H1 (cell line): ENCODE measurements around the gene PHTF1. TPM values are rescaled to one million over a fixed set of nuclear protein-coding genes. Genes with fewer than 3 reads are reported as not detected.
A peak's percentile ranks its signal among the peaks of the same experiment; 100 is the strongest.

Experiments used
- CTCF ChIA-PET: fragments of 300-600 bp; sonication (Branson Sonifier 250); formaldehyde crosslinking; loops from one replicate; lab custom pipeline; 2021; ENCODE audit not compliant: partially characterized antibody; lab: Charles Lee
- POLR2A ChIA-PET: fragments of 300-600 bp; sonication (Branson Sonifier 250); formaldehyde crosslinking; loops from one replicate; lab custom pipeline; 2021; ENCODE audit warnings: inconsistent platforms; ENCODE audit not compliant: partially characterized antibody; lab: Charles Lee
- DNase-seq, 2 experiments: peaks; one replicate each; pipeline versions ENCODE4 v3.0.0 to v3.0.0-alpha.2; 2010 to 2022; ENCODE audit warnings: low spot score in 2 of 2, low read depth in 1 of 2, mixed read lengths in 1 of 2
- FAIRE-seq: peaks from 2 replicates; lab custom pipeline; 2011; peaks lifted over from hg19 to GRCh38; lab: Jason Lieb, UNC
- H2AFZ ChIP-seq: 2 replicates; pipeline ENCODE4 v1.8.1; 2012; ENCODE audit warnings: low read length, inconsistent platforms
- H2AK5ac ChIP-seq: 2 replicates; pipeline ENCODE4 v1.6.1; 2013; ENCODE audit warnings: low read depth, low read length
- H2BK120ac ChIP-seq: replicated peaks from 2 replicates; pipeline ENCODE3; 2013; ENCODE audit warnings: low read depth, low read length, inconsistent platforms
- H2BK12ac ChIP-seq: 2 replicates; pipeline ENCODE4 v1.6.1; 2013; ENCODE audit warnings: low read depth, low read length
- H2BK15ac ChIP-seq: 2 replicates; pipeline ENCODE4 v1.6.1; 2013; ENCODE audit warnings: low read length
- H2BK20ac ChIP-seq: 2 replicates; pipeline ENCODE4 v1.6.1; 2013; ENCODE audit warnings: low read length
- H2BK5ac ChIP-seq: 2 replicates; pipeline ENCODE4 v1.6.1; 2013; ENCODE audit warnings: low read depth, low read length
- H3K14ac ChIP-seq: 2 replicates; pipeline ENCODE4 v1.6.1; 2013; ENCODE audit warnings: inconsistent platforms; ENCODE audit not compliant: insufficient read length
- H3K18ac ChIP-seq: 2 replicates; pipeline ENCODE4 v1.6.1; 2013; ENCODE audit warnings: low read length; ENCODE audit errors: extremely low read depth
- H3K23ac ChIP-seq: 2 replicates; pipeline ENCODE4 v1.6.1; 2013; ENCODE audit warnings: inconsistent platforms; ENCODE audit not compliant: insufficient read length
- H3K23me2 ChIP-seq: 2 replicates; pipeline ENCODE4 v1.6.1; 2013; ENCODE audit warnings: low read depth, low read length
- H3K27ac ChIP-seq: 2 replicates; pipeline ENCODE4 v1.6.1; 2011; ENCODE audit warnings: low read depth, low read length, inconsistent platforms
- H3K27me3 ChIP-seq, 4 experiments: replicated peaks in 1 of 4; 1 replicate in 1 of 4; 2 replicates in 3 of 4; pipeline versions ENCODE4 v1.6.1 to v1.8.1; 2011 to 2013; ENCODE audit warnings: low read length in 3 of 4, mild to moderate bottlenecking in 3 of 4, inconsistent platforms in 2 of 4, mixed read lengths in 2 of 4, moderate library complexity in 1 of 4; ENCODE audit not compliant: control insufficient read depth in 3 of 4, insufficient read depth in 3 of 4; ENCODE audit errors: extremely low read depth in 1 of 4
- H3K36me3 ChIP-seq, 4 experiments: 2 replicates each; pipeline versions ENCODE4 v1.6.1 to v1.8.1; 2011 to 2013; ENCODE audit warnings: mild to moderate bottlenecking in 4 of 4, low read length in 3 of 4, moderate library complexity in 2 of 4, control low read depth in 1 of 4, inconsistent platforms in 1 of 4; ENCODE audit not compliant: insufficient read depth in 4 of 4, control insufficient read depth in 2 of 4
- H3K4ac ChIP-seq: replicated peaks from 2 replicates; pipeline ENCODE3; 2013; ENCODE audit warnings: low read length, low read depth, mixed read lengths, inconsistent platforms; ENCODE audit not compliant: insufficient read length
- H3K4me1 ChIP-seq, 4 experiments: replicated peaks in 1 of 4; 1 replicate in 1 of 4; 2 replicates in 3 of 4; pipeline versions ENCODE4 v1.6.1 to v1.8.1; 2011 to 2013; ENCODE audit warnings: low read length in 3 of 4, inconsistent platforms in 2 of 4, mixed read lengths in 1 of 4; ENCODE audit not compliant: insufficient read depth in 4 of 4, control insufficient read depth in 3 of 4
- H3K4me2 ChIP-seq, 2 experiments: 2 replicates each; pipeline versions ENCODE4 v1.6.1 to v1.8.1; 2011 to 2013; ENCODE audit warnings: low read depth in 2 of 2, low read length in 2 of 2, control low read depth in 1 of 2, inconsistent platforms in 1 of 2, mild to moderate bottlenecking in 1 of 2; ENCODE audit not compliant: insufficient read depth in 1 of 2
- H3K4me3 ChIP-seq, 4 experiments: fragments of 200-600, 300-600 bp in 1 of 4; sonication (generic), shearing (Covaris generic), sonication (Bioruptor Twin) in 1 of 4; 2 replicates each; pipeline versions ENCODE4 v1.5.1 to v1.8.1; 2011 to 2016; ENCODE audit warnings: low read length in 4 of 4, low read depth in 3 of 4, control low read depth in 2 of 4, inconsistent platforms in 2 of 4, mild to moderate bottlenecking in 2 of 4, mixed read lengths in 1 of 4, moderate library complexity in 1 of 4; ENCODE audit not compliant: insufficient read depth in 2 of 4; ENCODE audit errors: extremely low read depth in 1 of 4
- H3K56ac ChIP-seq: replicated peaks from 2 replicates; pipeline ENCODE3; 2013; ENCODE audit warnings: low read depth, mild to moderate bottlenecking, mixed read lengths, low read length, inconsistent platforms; ENCODE audit not compliant: insufficient read length
- H3K79me1 ChIP-seq: 2 replicates; pipeline ENCODE4 v1.6.1; 2013; ENCODE audit warnings: low read depth, low read length, control low read depth
- H3K79me2 ChIP-seq, 2 experiments: 2 replicates each; pipeline versions ENCODE4 v1.6.1 to v1.8.1; 2012 to 2013; ENCODE audit warnings: low read length in 2 of 2, mild to moderate bottlenecking in 2 of 2, inconsistent platforms in 1 of 2; ENCODE audit not compliant: insufficient read depth in 2 of 2, control insufficient read depth in 1 of 2
- H3K9ac ChIP-seq, 4 experiments: replicated peaks in 1 of 4; 1 replicate in 1 of 4; 2 replicates in 3 of 4; pipeline versions ENCODE4 v1.6.1 to v1.8.1; 2011 to 2013; ENCODE audit warnings: low read depth in 3 of 4, low read length in 3 of 4, control low read depth in 2 of 4, mild to moderate bottlenecking in 2 of 4, moderate library complexity in 2 of 4, inconsistent platforms in 1 of 4; ENCODE audit errors: extremely low read depth in 1 of 4
- H3K9me3 ChIP-seq, 2 experiments: 2 replicates each; pipeline versions ENCODE4 v1.6.1 to v1.8.1; 2012 to 2013; ENCODE audit warnings: mild to moderate bottlenecking in 2 of 2, moderate library complexity in 2 of 2, control low read depth in 1 of 2, inconsistent platforms in 1 of 2, low read depth in 1 of 2, low read length in 1 of 2, mixed read lengths in 1 of 2; ENCODE audit not compliant: insufficient read depth in 2 of 2
- H4K20me1 ChIP-seq, 2 experiments: replicated peaks in 1 of 2; 2 replicates each; pipeline versions ENCODE3 to v1.8.1; 2011 to 2013; ENCODE audit warnings: inconsistent platforms in 2 of 2, low read length in 2 of 2, mild to moderate bottlenecking in 1 of 2; ENCODE audit not compliant: insufficient read depth in 2 of 2, control insufficient read depth in 1 of 2
- H4K5ac ChIP-seq: 2 replicates; pipeline ENCODE4 v1.6.1; 2013; ENCODE audit warnings: low read length, low read depth, mixed read lengths, inconsistent platforms; ENCODE audit not compliant: insufficient read length
- H4K8ac ChIP-seq: 2 replicates; pipeline ENCODE4 v1.8.0; 2013; ENCODE audit warnings: mild to moderate bottlenecking, moderate library complexity, low read length, inconsistent platforms; ENCODE audit not compliant: insufficient read depth; ENCODE audit errors: extremely low read depth
- H4K91ac ChIP-seq: replicated peaks from 2 replicates; pipeline ENCODE3; 2013; ENCODE audit warnings: low read length, mixed read lengths, inconsistent platforms; ENCODE audit not compliant: insufficient read length
- CTCF ChIP-seq, 3 experiments: IDR thresholded peaks; 1 replicate in 2 of 3; 2 replicates in 1 of 3; pipeline versions ENCODE4 v1.5.1 to v1.6.1; 2011; ENCODE audit warnings: low read length in 3 of 3, mild to moderate bottlenecking in 3 of 3, inconsistent platforms in 2 of 3, low read depth in 1 of 3, moderate library complexity in 1 of 3; ENCODE audit not compliant: insufficient read depth in 1 of 3; ENCODE audit errors: control extremely low read depth in 1 of 3
- EGR1 ChIP-seq: IDR thresholded peaks from 2 replicates; pipeline ENCODE4 v1.6.1; 2011; ENCODE audit warnings: low read depth, low read length, borderline replicate concordance
- FOSL1 ChIP-seq: IDR thresholded peaks from 2 replicates; pipeline ENCODE4 v1.6.1; 2011; ENCODE audit warnings: mild to moderate bottlenecking, low read depth, low read length, moderate library complexity; ENCODE audit not compliant: insufficient read depth
- KDM1A ChIP-seq: fragments of 200-600, 300-600 bp; sonication (generic); IDR thresholded peaks from 2 replicates; pipeline ENCODE4 v1.7.1; 2016; ENCODE audit warnings: mild to moderate bottlenecking, low read length, borderline replicate concordance
- POLR2A ChIP-seq, 2 experiments: IDR thresholded peaks; 1 replicate in 1 of 2; 2 replicates in 1 of 2; pipeline ENCODE4 v1.6.1; 2011; ENCODE audit warnings: low read depth in 2 of 2, low read length in 2 of 2, mild to moderate bottlenecking in 2 of 2; ENCODE audit errors: control extremely low read depth in 1 of 2
- RAD21 ChIP-seq, 2 experiments: IDR thresholded peaks in 1 of 2; conservative IDR thresholded peaks in 1 of 2; 2 replicates each; pipeline ENCODE4 v1.6.1; 2011; ENCODE audit warnings: low read depth in 2 of 2, low read length in 2 of 2, improper control_type of control experiment in 1 of 2, inconsistent platforms in 1 of 2, mild to moderate bottlenecking in 1 of 2, moderate library complexity in 1 of 2
- RFX5 ChIP-seq: IDR thresholded peaks from 2 replicates; pipeline ENCODE4 v1.6.1; 2011; ENCODE audit warnings: low read depth, low read length, improper control_type of control experiment, borderline replicate concordance
- SP1 ChIP-seq: IDR thresholded peaks from 2 replicates; pipeline ENCODE4 v1.6.1; 2011; ENCODE audit warnings: low read depth, low read length
- SUZ12 ChIP-seq: fragments of 200-600 bp; sonication (generic); IDR thresholded peaks from 2 replicates; pipeline ENCODE4 v1.6.1; 2012; ENCODE audit warnings: mild to moderate bottlenecking, inconsistent platforms, low read length, moderate library complexity, mixed read lengths
- TCF12 ChIP-seq: IDR thresholded peaks from 2 replicates; pipeline ENCODE4 v1.6.1; 2011; ENCODE audit warnings: low read depth, mild to moderate bottlenecking, low read length
- USF2 ChIP-seq: IDR thresholded peaks from 2 replicates; pipeline ENCODE4 v1.6.1; 2011; ENCODE audit warnings: low read length, improper control_type of control experiment
- WGBS, 2 experiments: shearing (Covaris generic) in 1 of 2; methylation state at CpG; one replicate each; pipeline versions ENCODE4 v1.1.6 to v1.1.7; 2013 to 2015; ENCODE audit warnings: low lambda C conversion rate in 2 of 2, mixed read lengths in 2 of 2, inconsistent platforms in 1 of 2, low coverage in 1 of 2, missing lambda C conversion rate in 1 of 2; ENCODE audit not compliant: insufficient replicate concordance in 2 of 2, insufficient coverage in 1 of 2, insufficient read length in 1 of 2; ENCODE audit errors: extremely low coverage in 1 of 2, missing lambda C conversion rate in 1 of 2; 5-methylcytosine and 5-hydroxymethylcytosine counted together
- polyA plus RNA-seq, 7 experiments: library from polyadenylated mRNA; depleted of rRNA in 3 of 7; stranded (reverse) in 5 of 7; unstranded in 2 of 7; fragments of >200 nt in 5 of 7; fragments of 200-250 nt in 2 of 7; gene quantifications; 1 replicate in 5 of 7; 2 replicates in 1 of 7; 4 replicates in 1 of 7; pipeline versions ENCODE4 v1.2.1 to v1.2.3, GENCODE V29; 2011 to 2013; ENCODE audit warnings: missing spikeins in 2 of 7, mixed read lengths in 2 of 7
- total RNA-seq: library from RNA; stranded (reverse); fragmentation: NEBNext Ultra II Directional; extraction: Animal tissue kit (Norgen Biotek cat#: 25700); gene quantifications from 2 replicates; pipeline ENCODE4 v1.2.1, GENCODE V29; 2021

The PHTF1 gene
- total and polyA plus RNA-seq, 2 of the 8 experiments (the other 6 are each of a cell fraction or from before 2014, with no cell fraction given): 9.1 to 26.9 TPM

GRCh38 chr1:113669988-113670387 lies 89.3 kb downstream of the PHTF1 start:
- Histone ChIP-seq H2BK5ac (no peak overlapping the region), H3K79me1 (no peaks in the 10 kb centered on the region), H2BK120ac (no peak overlapping the region), H3K36me3 (no peaks in the 10 kb centered on the region), H3K56ac (no peak overlapping the region), H3K79me2 (no peaks in the 10 kb centered on the region), H3K9ac (no peak overlapping the region), H3K4ac (no peak overlapping the region), H2AFZ (no peak overlapping the region), H2AK5ac (no peak overlapping the region), H3K9me3 (no peaks in the 10 kb centered on the region), H2BK12ac (no peak overlapping the region), H3K4me3 (no peak overlapping the region), H3K14ac (no peak overlapping the region), H3K27me3 (no peaks in the 10 kb centered on the region), H4K8ac (no peak overlapping the region), H3K4me1 (no peaks in the 10 kb centered on the region), H3K18ac (no peak overlapping the region), H4K20me1 (no peaks in the 10 kb centered on the region), H3K27ac (no peak overlapping the region), H3K23ac (no peak overlapping the region), H4K5ac (no peak overlapping the region), H2BK20ac (no peak overlapping the region), H4K91ac (no peak overlapping the region), H3K23me2 (no peaks in the 10 kb centered on the region; the same call in 1 of the 2 replicates), H2BK15ac (no peak overlapping the region), H3K4me2 (no peak overlapping the region)
- CTCF ChIA-PET: interaction anchor here (0.7 to 1.9 kb wide), 6 partner anchors 9 to 976 kb away, joined by 3 to 4 read pairs (median 4); no protein-coding TSS in a partner anchor
- POLR2A ChIA-PET: no interaction called here
- no peak for DNase-seq
- no peak for TF ChIP-seq EGR1
- no peak for TF ChIP-seq TCF12
- no peak for TF ChIP-seq KDM1A
- peak; percentile 16 to 22; a peak in 2 of 4 replicates for TF ChIP-seq RAD21 (IDR thresholded peaks at IDR 0.05 in 1 of 2, conservative IDR thresholded peaks at IDR 0.05 in 1 of 2; ENCODE audit: low read depth in 2 of 2, low read length in 2 of 2)
- no peak for TF ChIP-seq SUZ12
- no peak for TF ChIP-seq USF2
- no peak for TF ChIP-seq SP1
- peak; percentile 12 to 24 (median 15); a peak in 3 of 4 replicates for TF ChIP-seq CTCF (IDR thresholded peaks at IDR 0.05; ENCODE audit: control extremely low read depth in 1 of 3, insufficient read depth in 1 of 3, low read depth in 1 of 3, low read length in 3 of 3)
- TF ChIP-seq RFX5: no peak
- TF ChIP-seq FOSL1: no peak
- no peak for TF ChIP-seq POLR2A (IDR thresholded peaks at IDR 0.05; ENCODE audit: control extremely low read depth in 1 of 2, low read depth in 2 of 2, low read length in 2 of 2)
- 81% methylated on average over 1 of the region's 1 CpG; no CpG with 5 or more reads in 1 of the 2 experiments for WGBS, 2 experiments
- FAIRE-seq: no peak
